Fibroblast of lung (primary cell): ENCODE data around the gene ZNF70.

ENCODE experiments used
- CTCF ChIP-seq, 2 donors: IDR thresholded peaks in 1 of 2; conservative IDR thresholded peaks in 1 of 2; 1 replicate in 1 of 2; 2 replicates in 1 of 2; pipeline ENCODE4 v1.5.1; 2011 to 2012; ENCODE audit warnings: low read length in 2 of 2, control low read depth in 1 of 2, inconsistent platforms in 1 of 2, low read depth in 1 of 2, mild to moderate bottlenecking in 1 of 2
- EZH2 ChIP-seq: IDR thresholded peaks from 2 replicates; pipeline ENCODE4 v1.5.1; 2012; ENCODE audit warnings: low read length, control low read depth, mild to moderate bottlenecking; ENCODE audit errors: missing control alignments

DNA sequence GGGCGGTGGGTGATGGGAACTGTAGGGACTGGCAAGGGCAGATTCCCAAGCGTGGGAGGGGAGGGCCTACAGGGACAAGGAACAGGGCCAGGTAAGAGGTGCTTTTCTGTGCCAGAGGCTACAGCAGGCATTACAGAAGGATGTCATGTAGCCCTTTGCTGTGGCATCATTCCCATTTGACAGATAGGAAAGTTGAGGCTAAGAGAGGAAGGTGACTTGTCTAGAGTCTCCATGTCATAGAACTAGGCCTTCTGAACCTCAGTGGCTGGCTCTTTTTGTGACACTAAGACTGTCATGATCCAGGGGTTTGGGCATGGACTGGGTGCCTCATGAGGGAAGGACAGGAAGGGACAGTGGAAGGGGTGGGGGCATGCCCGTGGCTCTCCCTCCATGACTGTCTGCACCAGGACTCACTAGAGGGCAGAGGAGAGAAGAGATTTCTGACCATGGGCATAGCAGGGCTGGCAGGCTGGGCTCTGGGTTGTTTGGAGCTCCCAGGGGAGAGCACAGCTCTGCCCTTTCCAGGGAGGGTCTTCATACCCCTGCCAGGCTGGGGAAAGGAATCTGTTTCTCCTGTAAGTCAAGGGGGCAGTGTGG lies 25.0 kb upstream of the ZNF70 start:
- TF ChIP-seq CTCF (conservative IDR thresholded peaks at IDR 0.05 in 1 of 2, IDR thresholded peaks at IDR 0.05 in 1 of 2; ENCODE audit: low read depth in 1 of 2, low read length in 2 of 2) (no peak), EZH2 (no peak)
